ENCODE data around the gene TXLNB.
A peak's percentile ranks its signal among the peaks of the same experiment; 100 is the strongest.
"Not testable (repeated sequence)": the region's sequence is repeated elsewhere in the genome, so short reads cannot be mapped to it uniquely, and the experiment has no call there.

TXLNB gene

GRCh38 chr6:139230391-139230840 is 61.4 kb downstream of the TXLNB start:
- TF ChIP-seq, protein P1, sequence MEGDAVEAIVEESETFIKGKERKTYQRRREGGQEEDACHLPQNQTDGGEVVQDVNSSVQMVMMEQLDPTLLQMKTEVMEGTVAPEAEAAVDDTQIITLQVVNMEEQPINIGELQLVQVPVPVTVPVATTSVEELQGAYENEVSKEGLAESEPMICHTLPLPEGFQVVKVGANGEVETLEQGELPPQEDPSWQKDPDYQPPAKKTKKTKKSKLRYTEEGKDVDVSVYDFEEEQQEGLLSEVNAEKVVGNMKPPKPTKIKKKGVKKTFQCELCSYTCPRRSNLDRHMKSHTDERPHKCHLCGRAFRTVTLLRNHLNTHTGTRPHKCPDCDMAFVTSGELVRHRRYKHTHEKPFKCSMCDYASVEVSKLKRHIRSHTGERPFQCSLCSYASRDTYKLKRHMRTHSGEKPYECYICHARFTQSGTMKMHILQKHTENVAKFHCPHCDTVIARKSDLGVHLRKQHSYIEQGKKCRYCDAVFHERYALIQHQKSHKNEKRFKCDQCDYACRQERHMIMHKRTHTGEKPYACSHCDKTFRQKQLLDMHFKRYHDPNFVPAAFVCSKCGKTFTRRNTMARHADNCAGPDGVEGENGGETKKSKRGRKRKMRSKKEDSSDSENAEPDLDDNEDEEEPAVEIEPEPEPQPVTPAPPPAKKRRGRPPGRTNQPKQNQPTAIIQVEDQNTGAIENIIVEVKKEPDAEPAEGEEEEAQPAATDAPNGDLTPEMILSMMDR (conservative IDR thresholded peaks at IDR 0.05), result peak; percentile 72

GRCh38 chr6:139228387-139228786 is 63.4 kb downstream of the TXLNB start:
- not testable (repeated sequence) for H3K27ac ChIP-seq

More at GRCh38 chr6:139230391-139230840, 61.4 kb downstream of the TXLNB start:
- peak overlapping the region; percentile 65 for H3K27ac ChIP-seq

DNA sequence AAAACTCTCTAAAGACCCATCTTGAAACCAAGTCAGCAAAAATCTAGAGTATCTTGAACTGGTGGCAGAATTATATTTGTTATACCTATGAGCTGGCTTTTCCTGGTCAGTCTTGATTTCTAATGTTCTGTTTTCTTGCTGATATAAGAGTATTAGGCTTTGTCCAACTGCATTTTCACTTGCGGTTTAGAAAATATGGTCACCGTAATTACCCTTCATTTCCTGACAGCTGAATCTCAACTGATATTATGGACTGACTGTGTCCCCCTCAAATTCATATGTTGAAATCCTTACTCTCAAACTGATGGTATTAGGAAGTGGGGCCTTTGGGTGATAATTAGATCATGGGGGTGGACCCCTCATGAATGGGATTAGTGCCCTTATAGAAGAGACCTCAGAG is 72.1 kb downstream of the TXLNB start:
- peak overlapping the region; percentile 56 for H3K27ac ChIP-seq
- TF ChIP-seq, protein P1 (conservative IDR thresholded peaks at IDR 0.05), result no peak

DNA sequence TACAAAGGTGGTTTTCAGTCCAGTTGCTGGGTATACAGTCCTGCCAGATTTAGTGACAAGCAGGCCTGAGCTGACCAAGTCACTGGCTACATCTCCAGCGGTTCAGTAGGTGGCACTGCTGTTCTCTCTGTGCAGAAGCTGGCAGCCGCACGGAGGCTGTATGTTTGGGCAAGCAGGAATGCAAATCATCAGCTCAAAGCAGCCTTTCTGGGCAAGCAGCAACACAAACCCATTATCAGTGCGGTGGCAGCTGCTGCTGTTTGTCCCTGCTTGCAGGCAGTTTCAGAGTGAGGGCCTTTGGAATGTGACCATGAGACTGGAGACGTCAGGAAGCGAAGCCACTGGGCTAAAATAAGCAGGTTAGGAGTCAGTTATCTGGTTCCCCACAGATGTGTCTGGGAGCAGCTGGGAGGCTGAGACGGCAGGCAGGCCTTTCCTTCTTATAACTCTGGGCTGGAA is 72.5 kb downstream of the TXLNB start:
- peak overlapping the region; percentile 56 for H3K27ac ChIP-seq
- TF ChIP-seq, protein P1 (conservative IDR thresholded peaks at IDR 0.05), result peak; percentile 90

DNA sequence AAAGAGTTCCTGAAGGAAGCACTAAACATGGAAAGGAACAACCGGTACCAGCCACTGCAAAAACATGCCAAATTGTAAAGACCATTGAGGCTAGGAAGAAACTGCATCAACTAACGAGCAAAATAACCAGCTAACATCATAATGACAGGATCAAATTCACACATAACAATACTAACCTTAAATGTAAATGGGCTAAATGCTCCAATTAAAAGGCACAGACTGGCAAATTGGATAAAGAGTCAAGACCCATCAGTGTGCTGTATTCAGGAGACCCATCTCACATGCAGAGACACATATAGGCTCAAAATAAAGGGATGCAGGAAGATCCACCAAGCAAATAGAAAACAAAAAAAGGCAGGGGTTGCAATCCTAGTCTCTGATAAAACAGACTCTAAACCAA is 79.3 kb downstream of the TXLNB start:
- H3K27ac ChIP-seq, result not testable (repeated sequence)

- H3K27ac ChIP-seq, result not testable (repeated sequence)
Observed at GRCh38 chr6:139210766-139211165, 81.0 kb downstream of the TXLNB start.

DNA sequence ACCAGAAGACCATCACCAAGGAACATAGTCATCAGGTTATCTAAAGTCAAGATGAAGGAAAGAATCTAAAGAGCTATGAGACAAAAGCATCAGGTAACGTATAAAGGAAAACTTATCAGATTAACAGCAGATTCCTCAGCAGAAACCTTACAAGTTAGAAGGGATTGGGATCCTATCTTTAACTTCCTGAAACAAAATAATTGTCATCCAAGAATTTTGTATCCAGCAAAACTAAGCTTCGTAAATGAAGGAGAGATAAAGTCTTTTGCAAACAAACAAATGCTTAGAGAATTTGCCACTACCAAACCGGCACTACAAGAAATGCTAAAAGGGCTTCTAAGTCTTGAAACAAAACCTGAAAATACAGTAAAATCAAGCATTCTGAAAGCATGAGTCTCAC is 86.0 kb downstream of the TXLNB start:
- no peak overlapping the region for H3K27ac ChIP-seq
- TF ChIP-seq, protein P1 (conservative IDR thresholded peaks at IDR 0.05), result no peak

DNA sequence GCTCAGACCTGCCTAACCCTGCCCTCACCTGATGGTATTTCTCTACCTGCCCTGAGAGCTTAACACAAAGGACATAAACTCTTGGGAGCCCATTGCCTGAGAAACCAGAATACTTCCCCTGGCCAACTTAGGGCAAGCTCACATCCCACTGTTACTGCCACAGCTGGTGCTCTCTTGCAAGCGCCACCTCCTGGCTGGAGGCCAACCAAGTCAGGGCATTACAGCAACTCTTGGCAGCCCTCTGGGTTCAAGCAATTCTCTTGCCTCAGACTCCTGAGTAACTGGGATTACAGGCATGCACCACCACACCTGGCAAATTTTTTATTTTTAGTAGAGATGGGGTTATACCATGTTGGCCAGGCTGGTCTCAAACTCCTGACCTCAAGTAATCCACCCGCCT is 86.8 kb downstream of the TXLNB start:
- no peak overlapping the region for H3K27ac ChIP-seq
- TF ChIP-seq, protein P1 (conservative IDR thresholded peaks at IDR 0.05), result no peak

GRCh38 chr6:139201378-139201777 is 90.4 kb downstream of the TXLNB start:
- H3K27ac ChIP-seq, result no peak overlapping the region
- TF ChIP-seq, protein P1 (conservative IDR thresholded peaks at IDR 0.05), result no peak
